Stromal cell of bone marrow (primary cell): ENCODE data around the gene BATF2.
"Not testable (repeated sequence)": the region's sequence is repeated elsewhere in the genome, so short reads cannot be mapped to it uniquely, and the experiment has no call there.

Experiments
- DNase-seq: peaks from one replicate; pipeline ENCODE4 v3.0.0-alpha.2; 2012; ENCODE audit warnings: low read depth

The BATF2 gene

GRCh38 chr11:65013888-65014725 is 17.3 kb upstream of the BATF2 start, which contains the start of gene ARL2:
Gene ARL2 (plus strand): TSS chr11:65014160. CDS start chr11:65014208, 48 bp downstream.
- peak; percentile 75 for DNase-seq

- peak; percentile 74 for DNase-seq
These were observed 16.5 kb upstream of the BATF2 start for GRCh38 chr11:65013130-65013887.

DNA sequence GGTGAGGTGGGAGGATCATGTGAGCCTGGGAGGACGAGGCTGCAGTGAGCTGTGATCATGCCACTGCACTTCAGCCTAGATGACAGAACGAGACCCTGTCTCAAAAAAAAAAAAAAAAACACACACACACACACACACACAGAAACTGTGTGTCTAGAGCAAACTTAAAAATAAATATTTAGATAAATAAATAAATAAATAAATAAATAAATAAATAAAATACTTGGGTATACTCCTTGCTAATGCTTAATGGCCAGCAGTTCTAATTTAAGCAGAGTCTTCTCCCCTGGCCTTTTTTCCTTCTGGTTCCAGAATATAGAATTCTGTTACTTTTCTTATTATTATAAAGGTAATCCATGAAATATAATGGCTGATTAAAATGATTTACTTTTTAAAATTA is 12.1 kb upstream of the BATF2 start:
- DNase-seq: no peak

GRCh38 chr11:65008016-65008415 is 11.2 kb upstream of the BATF2 start:
- DNase-seq: no peak

DNA sequence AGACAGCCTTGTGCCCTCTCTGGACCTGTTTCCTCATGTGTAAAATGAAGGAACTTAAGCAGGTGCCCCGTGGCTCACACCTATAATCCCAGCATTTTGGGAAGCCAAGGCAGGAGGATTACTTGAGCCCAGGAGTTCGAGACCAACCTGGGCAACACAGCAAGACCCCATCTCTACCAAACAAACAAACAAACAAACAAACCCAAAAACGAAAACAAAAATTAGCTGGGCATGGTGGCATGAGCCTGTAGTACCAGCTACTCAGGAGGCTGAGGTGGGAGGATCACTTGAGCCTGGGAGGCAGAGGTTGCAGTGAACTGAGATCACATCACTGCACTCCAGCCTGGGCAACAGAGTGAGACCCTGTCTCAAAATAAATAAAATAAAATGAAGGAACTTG is 7.2 kb upstream of the BATF2 start:
- not testable (repeated sequence) for DNase-seq

DNA sequence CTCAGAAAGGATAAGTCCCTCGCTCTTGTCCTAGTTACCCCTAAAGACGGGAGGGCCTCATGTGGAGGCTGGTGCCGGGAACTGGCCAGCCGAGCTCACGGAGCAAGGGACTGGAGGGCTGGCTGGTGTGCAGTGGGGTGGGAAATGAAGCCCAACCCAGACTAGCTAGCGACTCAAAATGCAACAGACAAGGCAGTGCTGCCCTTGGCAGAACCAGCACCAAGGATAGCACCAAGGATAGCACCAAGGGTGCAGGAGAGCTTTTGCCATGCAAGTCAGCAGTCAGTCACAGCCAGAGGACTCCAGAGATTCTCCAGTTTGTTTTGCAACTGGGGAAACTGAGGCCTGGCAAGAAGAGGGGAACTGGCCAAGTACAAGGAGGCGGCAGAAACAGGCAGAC is 6.5 kb upstream of the BATF2 start:
- no peak for DNase-seq

GRCh38 chr11:65002706-65003105 is 5.9 kb upstream of the BATF2 start:
- no peak for DNase-seq

DNA sequence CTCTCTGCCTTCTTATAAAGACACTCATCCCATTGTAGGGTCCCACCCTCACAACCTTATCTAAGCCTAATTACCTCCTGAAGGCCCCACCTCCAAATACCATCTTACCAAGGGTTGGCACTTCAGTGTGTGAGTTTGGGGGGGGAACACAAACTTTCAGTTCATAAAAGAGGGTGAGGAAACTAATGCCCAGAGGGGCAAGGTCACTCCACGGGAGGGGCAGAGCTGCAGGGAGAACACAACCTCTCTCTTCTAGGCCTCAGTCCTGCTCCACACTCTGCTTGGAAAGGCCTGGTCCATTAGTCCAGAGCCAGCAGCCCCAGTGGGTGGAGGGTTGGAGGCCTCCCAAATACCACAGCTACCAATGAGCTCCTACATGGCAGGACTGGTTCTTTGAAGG is 2.7 kb upstream of the BATF2 start:
- no peak for DNase-seq

DNA sequence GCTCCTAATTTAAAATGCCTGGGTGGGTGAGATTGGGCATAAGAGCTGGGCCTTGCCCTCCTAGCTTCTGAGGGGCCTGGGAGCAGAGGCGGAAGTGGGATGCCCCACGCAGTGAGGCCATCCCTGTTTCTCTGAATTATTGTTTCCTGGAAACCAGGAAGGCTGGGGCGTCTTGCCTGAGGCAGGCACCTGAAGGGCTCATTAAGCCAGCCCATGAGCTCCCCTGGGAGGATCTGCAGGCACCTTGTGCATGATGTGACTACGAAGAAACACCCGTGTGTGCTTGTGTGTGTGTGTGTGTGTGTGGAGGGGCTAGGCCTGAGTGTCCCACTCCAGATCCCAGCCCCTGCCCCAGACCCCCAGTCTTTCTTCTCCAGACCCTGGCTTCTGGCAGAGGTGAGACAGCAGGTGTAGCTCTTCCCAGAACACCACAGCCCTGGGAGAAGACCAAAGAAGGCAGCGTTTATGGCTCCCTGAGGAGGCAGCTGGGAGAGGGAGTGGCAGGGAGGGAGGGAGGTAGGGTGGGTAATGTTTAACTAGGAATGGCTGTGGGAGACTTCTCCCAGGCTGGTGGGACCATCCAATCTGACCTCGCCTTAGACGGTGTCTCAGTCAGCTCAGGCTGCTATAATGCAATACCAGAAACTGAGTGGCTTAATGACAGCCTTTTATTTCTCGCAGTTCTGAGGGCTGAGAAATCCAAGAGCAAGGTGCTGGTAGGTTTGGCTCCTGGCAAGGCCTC is 2.1 kb upstream of the BATF2 start:
- no peak for DNase-seq

- no peak for DNase-seq
These were observed 1.4 kb upstream of the BATF2 start for GRCh38 chr11:64998141-64998540.

DNA sequence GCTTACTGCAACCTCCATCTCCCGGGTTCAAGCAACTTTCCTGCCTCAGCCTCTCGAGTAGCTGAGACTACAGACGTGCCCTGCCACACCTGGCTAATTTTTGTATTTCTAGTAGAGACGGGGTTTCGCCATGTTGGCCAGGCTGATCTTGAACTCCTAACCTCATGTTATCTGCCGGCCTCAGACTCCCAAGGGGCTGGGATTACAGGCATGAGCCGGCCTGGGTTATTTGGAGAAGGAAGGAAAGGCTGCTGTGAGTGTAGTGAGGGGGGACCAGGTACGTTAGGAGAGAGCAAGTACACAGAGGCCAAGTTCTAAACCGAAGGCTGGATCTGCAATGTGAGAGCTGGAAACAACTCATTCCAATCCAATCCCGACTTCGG is 453 bp downstream of the BATF2 start:
- no peak for DNase-seq

DNA sequence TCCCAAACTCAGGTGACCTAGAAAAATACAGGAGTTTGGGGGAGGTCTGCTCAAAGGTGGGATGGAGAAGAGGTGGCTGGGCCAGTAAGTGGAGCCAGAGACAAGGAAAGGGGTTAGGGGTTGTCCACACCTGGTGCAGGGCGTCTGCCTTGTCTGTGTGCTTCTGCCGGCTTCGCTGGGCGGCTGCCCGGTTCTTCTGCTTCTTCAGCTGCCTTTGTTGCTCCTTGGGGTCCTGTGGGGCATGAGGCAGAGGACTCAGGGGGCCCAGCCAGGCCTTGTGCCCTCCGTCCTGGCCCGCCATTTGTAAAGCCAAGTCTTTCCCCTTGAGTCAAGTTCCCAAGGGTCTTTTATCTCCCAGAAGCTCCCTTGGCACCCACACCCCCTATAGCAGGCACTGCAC is 2.5 kb downstream of the BATF2 start:
- no peak for DNase-seq

DNA sequence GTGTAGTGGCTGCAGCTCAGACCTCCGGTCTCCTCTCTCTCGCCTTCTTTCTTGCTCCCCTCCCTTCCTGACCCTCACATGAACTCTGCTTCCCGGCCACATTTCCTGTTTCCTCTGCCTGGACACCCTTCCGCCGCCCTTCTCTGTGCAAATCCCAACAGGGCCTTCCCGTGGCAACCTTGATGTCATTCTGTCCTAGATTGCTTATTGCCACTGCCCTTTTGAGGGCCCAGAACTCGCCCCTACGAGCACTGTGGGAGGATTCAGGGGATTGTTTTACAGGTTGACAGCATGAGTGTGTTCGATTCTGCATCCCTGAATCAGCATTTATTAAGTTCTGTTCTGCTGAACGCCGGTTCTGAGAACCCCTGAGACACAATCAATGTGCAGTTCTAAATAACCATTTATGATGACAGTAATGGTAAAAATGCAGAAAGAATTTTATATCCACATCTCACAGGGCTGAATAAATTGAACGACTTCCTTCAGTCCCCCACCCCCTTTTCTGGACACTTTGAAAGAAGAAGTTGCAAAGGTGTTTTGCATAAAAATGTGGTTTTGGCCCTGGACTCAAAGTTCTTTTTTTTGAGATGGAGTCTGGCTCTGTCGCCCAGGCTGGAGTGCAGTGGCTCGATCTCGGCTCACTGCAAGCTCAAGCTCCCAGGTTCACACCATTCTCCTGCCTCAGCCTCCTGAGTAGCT is 6.4 kb downstream of the BATF2 start:
- no peak for DNase-seq

GRCh38 chr11:64989416-64989815 is 7.4 kb downstream of the BATF2 start:
- DNase-seq: no peak

DNA sequence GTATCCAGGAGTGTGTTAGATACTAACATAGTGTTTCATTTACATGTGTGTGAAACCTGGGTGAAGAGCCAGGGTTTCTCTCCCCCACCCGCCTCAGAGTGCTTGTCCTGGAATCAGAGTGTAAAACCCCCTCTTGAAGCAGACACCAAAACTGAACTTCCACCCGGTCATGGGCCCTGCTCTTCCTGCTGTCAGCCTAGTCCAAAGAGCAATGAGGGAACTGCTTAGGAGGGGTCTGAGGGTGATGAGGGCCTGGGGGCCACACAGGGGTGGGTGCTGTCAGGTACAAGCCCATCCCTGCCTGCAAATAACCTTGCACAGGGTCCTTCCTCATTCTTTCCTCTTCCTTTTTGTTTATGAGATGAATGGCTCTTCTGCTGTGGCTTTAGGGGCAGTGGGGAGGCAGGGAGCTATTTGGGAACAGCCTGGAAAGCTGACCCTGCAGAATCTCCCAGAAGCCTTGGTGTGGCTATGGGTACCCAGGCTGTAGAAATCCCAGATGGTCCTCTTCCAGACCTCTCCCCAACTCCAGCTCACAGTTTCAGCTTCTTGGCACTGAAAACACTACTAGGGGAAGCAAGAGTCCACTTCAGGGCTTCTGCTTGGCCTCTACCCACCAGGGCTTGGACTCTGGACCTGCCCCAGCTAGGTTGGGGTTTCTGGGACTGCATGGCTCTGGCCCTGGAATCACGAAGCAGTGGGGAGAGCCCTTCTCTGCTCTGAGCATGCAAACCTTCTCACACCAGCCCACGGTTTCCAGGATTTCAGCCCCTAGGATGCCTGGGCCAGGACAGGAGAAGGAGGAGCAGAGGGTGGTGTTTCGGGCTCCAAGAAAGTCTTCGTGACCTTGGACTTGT is 8.5 kb downstream of the BATF2 start:
- DNase-seq: no peak

- DNase-seq: not testable (repeated sequence)
These were observed 13.4 kb downstream of the BATF2 start for GRCh38 chr11:64983339-64983738.

- DNase-seq: no peak
These were observed 20.1 kb downstream of the BATF2 start for GRCh38 chr11:64976651-64977050.

DNA sequence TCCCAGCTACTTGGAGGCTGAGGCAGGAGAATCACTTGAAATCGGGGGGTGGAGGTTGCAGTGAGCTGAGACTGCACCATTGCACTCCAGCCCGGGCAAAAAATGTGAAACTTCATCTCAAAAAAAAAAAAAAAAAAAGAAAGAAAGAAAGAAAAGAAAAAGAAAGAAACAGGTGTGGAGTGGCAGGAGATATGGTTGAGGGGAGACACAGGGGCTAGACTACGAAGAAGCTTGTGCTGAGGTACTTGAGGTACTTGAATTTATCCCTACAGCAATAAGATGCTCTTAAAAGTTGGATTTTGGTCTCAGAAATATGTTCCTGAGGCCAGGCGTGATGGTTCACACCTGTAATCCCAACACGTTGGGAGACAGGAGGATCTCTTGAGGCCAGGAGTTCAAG is 22.6 kb downstream of the BATF2 start:
- DNase-seq: no peak

DNA sequence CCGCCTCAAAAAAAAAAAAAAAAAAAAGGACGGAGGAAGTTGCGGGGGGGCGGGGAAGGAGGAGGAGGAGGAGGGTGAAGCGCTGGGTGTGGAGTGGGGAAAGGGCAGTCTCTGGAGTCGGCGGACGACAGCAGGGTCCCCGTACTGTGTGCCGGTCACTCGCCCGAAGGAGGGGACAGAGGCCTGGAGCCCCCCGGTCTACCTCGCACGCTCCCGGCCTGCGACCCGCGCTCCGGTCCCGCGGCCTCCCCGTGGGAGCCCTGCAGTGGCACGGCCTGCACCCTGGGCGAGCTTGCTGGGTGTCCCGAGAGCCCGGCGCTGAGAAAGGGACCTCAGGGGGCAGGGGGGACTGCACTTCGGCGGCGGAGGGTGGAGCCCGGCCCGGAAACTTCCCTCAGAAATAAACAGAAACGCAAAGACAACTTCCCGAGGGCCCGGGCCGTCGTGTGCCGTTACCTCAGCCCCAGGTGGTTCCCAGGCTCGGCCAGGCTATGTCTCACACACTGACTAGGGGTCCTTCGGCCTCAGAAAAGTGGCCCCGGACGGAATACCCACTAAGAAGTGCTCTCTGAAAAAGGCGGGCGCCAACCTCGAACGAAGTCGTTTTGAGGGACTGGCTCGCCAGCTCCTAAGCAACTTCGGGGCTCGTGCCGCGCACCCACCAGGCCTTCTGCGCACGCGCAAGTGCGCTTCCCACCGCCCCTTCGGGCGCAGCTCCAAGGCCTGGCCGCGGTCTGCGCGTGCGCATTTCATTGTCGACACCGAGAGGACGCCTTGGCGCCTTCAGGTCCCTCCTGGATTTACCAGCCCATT is 25.1 kb downstream of the BATF2 start, which contains the start of gene MAJIN:
Gene MAJIN (minus strand): TSS at position 688 of the 813 bp plus-strand sequence. CDS start 12,703 bp downstream, outside the sequence.
- no peak for DNase-seq

DNA sequence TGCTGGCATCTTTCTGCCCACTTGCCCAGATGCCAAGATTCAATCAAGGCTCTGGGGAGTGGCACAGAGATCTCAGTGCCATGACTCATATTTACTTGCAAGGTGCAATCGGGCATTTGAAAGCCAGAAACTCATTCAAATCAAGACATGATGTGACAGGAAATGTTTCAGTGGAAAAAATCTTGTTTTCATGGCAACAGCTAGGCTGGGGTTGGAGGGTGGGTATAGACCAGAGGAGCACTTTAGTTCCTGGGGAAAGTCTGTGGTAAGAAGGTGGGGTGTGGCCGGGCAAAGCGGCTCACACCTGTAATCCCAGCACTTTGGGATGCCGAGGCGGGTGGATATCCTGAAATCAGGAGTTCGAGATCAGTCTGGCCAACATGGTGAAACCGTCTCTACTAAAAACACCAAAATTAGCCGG is 26.0 kb downstream of the BATF2 start:
- DNase-seq: no peak
